Endothelial cell of umbilical vein (primary cell): ENCODE measurements around the gene SELENOT. TPM values are rescaled to one million over a fixed set of nuclear protein-coding genes. Genes with fewer than 3 reads are reported as not detected.

Experiments
- BruUV-seq: library from RNA; stranded (reverse); fragments of 400-500 nt; replicated peaks from 2 replicates; lab custom pipeline; 2021; lab: Mats Ljungman, UMichigan
- CTCF ChIA-PET: fragments of 300-600, 350-600 bp; sonication (Branson Sonifier 250); formaldehyde crosslinking; loops from one replicate; lab custom pipeline; 2021; ENCODE audit warnings: antibody characterized with exemption, inconsistent platforms; lab: Charles Lee
- POLR2A ChIA-PET: fragments of 300-600, 350-600 bp; sonication (Branson Sonifier 250); formaldehyde crosslinking; loops from one replicate; lab custom pipeline; 2021; ENCODE audit warnings: antibody characterized with exemption, inconsistent platforms; lab: Charles Lee
- DNase-seq: peaks from one replicate; pipeline ENCODE4 v3.0.0-alpha.2; 2011; ENCODE audit warnings: low read depth, low spot score
- FAIRE-seq: peaks from 2 replicates; lab custom pipeline; 2011; peaks lifted over from hg19 to GRCh38; lab: Jason Lieb, UNC
- H2AFZ ChIP-seq: 2 replicates; pipeline ENCODE4 v1.6.0; 2012; ENCODE audit warnings: low read depth, low read length, control low read depth, inconsistent platforms
- H3K27ac ChIP-seq: 2 replicates; pipeline ENCODE4 v1.5.1; 2011; ENCODE audit warnings: low read depth, mild to moderate bottlenecking, control low read depth, low read length, moderate library complexity; ENCODE audit not compliant: insufficient read depth
- H3K27me3 ChIP-seq, 2 experiments: 2 replicates each; pipeline versions ENCODE4 v1.6.0 to v1.6.1; 2011; ENCODE audit warnings: low read length in 2 of 2, mixed read lengths in 1 of 2; ENCODE audit not compliant: control insufficient read depth in 2 of 2, insufficient read depth in 2 of 2
- H3K36me3 ChIP-seq, 2 experiments: 2 replicates in 1 of 2; 3 replicates in 1 of 2; pipeline ENCODE4 v1.5.1; 2011; ENCODE audit warnings: low read length in 2 of 2, mild to moderate bottlenecking in 1 of 2, moderate library complexity in 1 of 2; ENCODE audit not compliant: control insufficient read depth in 2 of 2, insufficient read depth in 2 of 2; ENCODE audit errors: extremely low read depth in 1 of 2
- H3K4me1 ChIP-seq: 3 replicates; pipeline ENCODE4 v1.5.1; 2011; ENCODE audit warnings: mild to moderate bottlenecking, low read length; ENCODE audit not compliant: control insufficient read depth, insufficient read depth; ENCODE audit errors: extremely low read depth
- H3K4me2 ChIP-seq: 2 replicates; pipeline ENCODE4 v1.6.1; 2011; ENCODE audit warnings: low read length, control low read depth, mixed read lengths; ENCODE audit not compliant: insufficient read depth
- H3K4me3 ChIP-seq, 3 experiments: fragments of 200-600 bp in 1 of 3; sonication (generic), shearing (Covaris generic) in 1 of 3; replicated peaks in 1 of 3; 2 replicates each; pipeline ENCODE4 v1.5.1; 2011 to 2016; ENCODE audit warnings: control low read depth in 3 of 3, low read length in 3 of 3, mild to moderate bottlenecking in 2 of 3, inconsistent platforms in 1 of 3, low read depth in 1 of 3, moderate library complexity in 1 of 3; ENCODE audit not compliant: insufficient read depth in 1 of 3
- H3K79me2 ChIP-seq: 2 replicates; pipeline ENCODE4 v1.6.0; 2012; ENCODE audit warnings: low read length, inconsistent platforms; ENCODE audit not compliant: control insufficient read depth, insufficient read depth
- H3K9ac ChIP-seq: replicated peaks from 2 replicates; pipeline ENCODE3; 2011; ENCODE audit warnings: low read length, control low read depth; ENCODE audit not compliant: insufficient read depth; ENCODE audit errors: extremely low read depth
- H3K9me1 ChIP-seq: replicated peaks from 3 replicates; pipeline ENCODE4 v1.6.0; 2011; ENCODE audit warnings: mild to moderate bottlenecking, low read length; ENCODE audit not compliant: control insufficient read depth, insufficient read depth; ENCODE audit errors: extremely low read depth
- H3K9me3 ChIP-seq: replicated peaks from 2 replicates; pipeline ENCODE4 v1.5.1; 2012; ENCODE audit warnings: low read length, inconsistent platforms; ENCODE audit not compliant: control insufficient read depth, insufficient read depth
- H4K20me1 ChIP-seq: replicated peaks from 2 replicates; pipeline ENCODE3; 2011; ENCODE audit warnings: mild to moderate bottlenecking, low read length; ENCODE audit not compliant: control insufficient read depth, insufficient read depth; ENCODE audit errors: extremely low read depth
- CTCF ChIP-seq, 2 donors: IDR thresholded peaks; 1 replicate in 1 of 2; 2 replicates in 1 of 2; pipeline ENCODE4 v1.5.1; 2011; ENCODE audit warnings: low read length in 2 of 2, mild to moderate bottlenecking in 2 of 2, moderate library complexity in 2 of 2, control low read depth in 1 of 2, inconsistent platforms in 1 of 2, low read depth in 1 of 2; ENCODE audit not compliant: insufficient read depth in 1 of 2; ENCODE audit errors: extremely low read depth in 1 of 2
- EZH2 ChIP-seq: IDR thresholded peaks from 2 replicates; pipeline ENCODE4 v1.6.1; 2012; ENCODE audit warnings: borderline replicate concordance, low read depth, mild to moderate bottlenecking, moderate library complexity, low read length, inconsistent platforms; ENCODE audit not compliant: severe bottlenecking
- FOS ChIP-seq: IDR thresholded peaks from 2 replicates; pipeline ENCODE4 v1.6.1; 2011; ENCODE audit warnings: mild to moderate bottlenecking, low read length, moderate library complexity, borderline replicate concordance; ENCODE audit not compliant: insufficient read depth
- GATA2 ChIP-seq: IDR thresholded peaks from 2 replicates; pipeline ENCODE4 v1.7.0; 2011; ENCODE audit warnings: low read depth, mild to moderate bottlenecking, moderate library complexity, mixed read lengths, low read length; ENCODE audit not compliant: insufficient read length, insufficient read depth
- JUN ChIP-seq: IDR thresholded peaks from 2 replicates; pipeline ENCODE4 v1.6.1; 2011; ENCODE audit warnings: borderline replicate concordance, low read depth; ENCODE audit not compliant: insufficient read length, insufficient read depth
- MAX ChIP-seq: IDR thresholded peaks from 2 replicates; pipeline ENCODE4 v1.6.1; 2011; ENCODE audit not compliant: insufficient read depth, insufficient read length
- MYC ChIP-seq: IDR thresholded peaks from one replicate; pipeline ENCODE4 v1.6.1; 2011; ENCODE audit warnings: mild to moderate bottlenecking, low read depth, low read length
- POLR2A ChIP-seq: IDR thresholded peaks from 2 replicates; pipeline ENCODE4 v1.6.1; 2012; ENCODE audit warnings: low read depth, mild to moderate bottlenecking, control low read depth, low read length
- POLR2AphosphoS5 ChIP-seq: IDR thresholded peaks from 2 replicates; pipeline ENCODE4 v1.6.1; 2012; ENCODE audit warnings: low read depth, mild to moderate bottlenecking, control low read depth, low read length, moderate library complexity; ENCODE audit not compliant: insufficient read depth
- dilution Hi-C: fragments of 300-500 bp; cut with MboI; formaldehyde crosslinking; loops from one replicate; pipeline ENCODE4 v1.15.0; 2019; ENCODE audit warnings: low sequenced_read_pairs; ENCODE audit not compliant: extremely low pct_ligation_motif_present
- intact Hi-C: fragments of 100-400 bp; cut with micrococcal nuclease; formaldehyde crosslinking; loops from one replicate; pipeline ENCODE4 v1.10.0; 2022
- polyA plus RNA-seq, 4 experiments: library from polyadenylated mRNA; depleted of rRNA in 3 of 4; stranded (reverse) in 3 of 4; unstranded in 1 of 4; fragments of >200 nt; gene quantifications; 2 replicates each; pipeline versions ENCODE4 v1.2.1 to v1.2.3, GENCODE V29; 2011 to 2012; ENCODE audit warnings: missing spikeins in 1 of 4
- total RNA-seq: library from RNA; stranded (reverse); gene quantifications from 2 replicates; pipeline ENCODE4 v1.2.3, GENCODE V29; 2021

Gene SELENOT
- total and polyA plus RNA-seq, 2 donors (not counting 3 experiments of a cell fraction or from before 2014, with no cell fraction given), result 103 to 299 TPM

- peak overlapping the region; percentile 89 for H3K4me2 ChIP-seq
- no peaks in the 10 kb centered on the region for H3K9me1 ChIP-seq
- no peak for TF ChIP-seq POLR2AphosphoS5
- no peak for TF ChIP-seq EZH2
- TF ChIP-seq MAX, result no peak
- TF ChIP-seq GATA2, result no peak
- no peak for TF ChIP-seq JUN
- no peak for TF ChIP-seq FOS
- TF ChIP-seq POLR2A, result no peak
- no peak for TF ChIP-seq CTCF (IDR thresholded peaks at IDR 0.05; ENCODE audit: extremely low read depth in 1 of 2, insufficient read depth in 1 of 2, low read depth in 1 of 2, low read length in 2 of 2)
- no peak for TF ChIP-seq MYC
- H3K9ac ChIP-seq, result peak overlapping the region; percentile 82
- peaks cover 29% of the 10 kb centered on the region for H3K4me1 ChIP-seq
- BruUV-seq, result no TSS peak
- peak overlapping the region; percentile 67 to 72 (median 72) for H3K4me3 ChIP-seq
- ChIA-PET CTCF (no interaction called here), POLR2A (no interaction called here)
- no peaks in the 10 kb centered on the region for H3K27me3 ChIP-seq
- peaks cover 5% of the 10 kb centered on the region for H4K20me1 ChIP-seq
- no peaks in the 10 kb centered on the region for H3K36me3 ChIP-seq
- FAIRE-seq (no peak), DNase-seq (no peak)
- peak overlapping the region; percentile 81 for H3K27ac ChIP-seq
- dilution Hi-C loops (no loop called here), intact Hi-C loops (loop anchor here (1.0 to 5.0 kb wide), 7 partner anchors 9 to 637 kb away; partner anchors contain the start of genes EIF2A, ERICH6, MED12L and SERP1)
- H3K9me3 ChIP-seq, result no peaks in the 10 kb centered on the region
- peaks cover 54% of the 10 kb centered on the region for H3K79me2 ChIP-seq
- peak overlapping the region; percentile 18 for H2AFZ ChIP-seq
These were observed 829 bp downstream of the SELENOT start for GRCh38 chr3:150603980-150604319.
